ENCODE measurements around the gene RHCE.
"Not testable (repeated sequence)": the region's sequence is repeated elsewhere in the genome, so short reads cannot be mapped to it uniquely, and the experiment has no call there.

DNA sequence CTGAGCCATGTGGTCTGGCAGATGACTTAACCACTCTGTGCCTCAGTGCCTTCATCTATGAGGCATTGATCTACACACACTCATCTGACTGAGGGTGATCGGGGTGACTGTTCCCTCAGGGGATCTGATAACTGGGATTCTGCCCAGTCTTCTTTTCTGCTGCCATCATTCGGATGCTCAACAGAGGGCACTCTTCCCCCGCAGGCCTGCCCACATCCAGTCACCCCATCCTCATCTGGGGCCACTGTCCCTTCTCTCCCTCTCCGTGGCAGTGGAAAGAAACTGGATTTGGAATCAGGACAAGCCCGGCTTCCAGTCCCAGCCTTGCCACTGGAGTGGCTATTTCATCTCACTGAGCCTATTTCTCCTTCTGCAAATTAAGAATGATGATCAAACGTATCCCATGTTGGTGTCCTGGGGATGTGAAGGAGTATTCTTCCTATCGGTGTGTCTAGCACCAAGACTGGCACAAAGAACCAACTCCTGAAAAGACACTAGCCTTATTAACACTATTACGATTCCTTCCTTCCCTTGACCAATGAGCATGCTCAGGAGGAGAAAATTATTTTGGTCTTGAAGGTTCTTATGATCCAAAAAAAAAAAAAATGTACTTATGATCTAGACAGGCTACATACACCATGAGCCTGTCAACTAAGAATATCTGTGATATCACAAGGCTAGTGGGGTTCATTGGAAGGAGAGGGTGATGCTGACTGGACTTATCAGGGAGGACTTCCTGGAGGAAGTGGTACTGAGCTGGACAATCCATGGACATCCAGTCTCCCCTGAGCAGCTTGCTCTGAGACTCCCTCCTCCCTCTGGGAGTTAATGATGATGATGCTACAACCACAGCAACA lies 17.4 kb downstream of the RHCE start:
- TF ChIP-seq, protein P1, sequence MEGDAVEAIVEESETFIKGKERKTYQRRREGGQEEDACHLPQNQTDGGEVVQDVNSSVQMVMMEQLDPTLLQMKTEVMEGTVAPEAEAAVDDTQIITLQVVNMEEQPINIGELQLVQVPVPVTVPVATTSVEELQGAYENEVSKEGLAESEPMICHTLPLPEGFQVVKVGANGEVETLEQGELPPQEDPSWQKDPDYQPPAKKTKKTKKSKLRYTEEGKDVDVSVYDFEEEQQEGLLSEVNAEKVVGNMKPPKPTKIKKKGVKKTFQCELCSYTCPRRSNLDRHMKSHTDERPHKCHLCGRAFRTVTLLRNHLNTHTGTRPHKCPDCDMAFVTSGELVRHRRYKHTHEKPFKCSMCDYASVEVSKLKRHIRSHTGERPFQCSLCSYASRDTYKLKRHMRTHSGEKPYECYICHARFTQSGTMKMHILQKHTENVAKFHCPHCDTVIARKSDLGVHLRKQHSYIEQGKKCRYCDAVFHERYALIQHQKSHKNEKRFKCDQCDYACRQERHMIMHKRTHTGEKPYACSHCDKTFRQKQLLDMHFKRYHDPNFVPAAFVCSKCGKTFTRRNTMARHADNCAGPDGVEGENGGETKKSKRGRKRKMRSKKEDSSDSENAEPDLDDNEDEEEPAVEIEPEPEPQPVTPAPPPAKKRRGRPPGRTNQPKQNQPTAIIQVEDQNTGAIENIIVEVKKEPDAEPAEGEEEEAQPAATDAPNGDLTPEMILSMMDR (IDR thresholded peaks at IDR 0.05): peak in 11 of 12 donors; percentile 18 to 44 (median 28)
- not testable (repeated sequence) for TF ChIP-seq POLR2A (IDR thresholded peaks at IDR 0.05)

Data from heart left ventricle (tissue), 13 donors.